ENCODE measurements around the gene DEFB118. TPM values are rescaled to one million over a fixed set of nuclear protein-coding genes. Genes with fewer than 3 reads are reported as not detected.

DEFB118 gene
- total and polyA plus RNA-seq, 2 of the 13 experiments (the other 11 are each of a cell fraction or from before 2014, with no cell fraction given): not detected

DNA sequence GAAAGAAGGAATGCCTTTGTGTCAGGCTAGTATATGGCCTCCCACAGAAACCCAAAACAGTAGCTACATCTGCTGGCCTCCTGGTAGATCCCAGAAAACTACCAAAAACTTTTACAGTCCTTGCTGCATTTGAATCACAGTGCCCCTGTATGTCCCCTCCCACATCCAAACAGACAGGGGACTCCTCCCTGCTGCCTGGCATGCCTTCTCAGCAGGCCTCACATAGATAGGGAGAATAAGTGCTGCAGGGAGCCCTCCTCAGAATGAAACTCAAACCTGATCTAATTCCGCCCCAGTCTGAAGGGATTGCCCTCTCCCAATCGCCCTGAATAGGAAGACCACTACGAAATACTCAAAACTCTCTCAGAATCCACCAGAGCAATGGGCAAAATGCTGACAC, 45.9 kb upstream of the DEFB118 start:
- in situ Hi-C loops (cut with HindIII; ENCODE audit: extremely low pct_ligation_motif_present, low pct_unique_long_range_greater_than_20kb): no loop called here
- peaks cover 8% of the 10 kb centered on the region; the same call in 1 of the 2 replicates for H3K9me3 ChIP-seq (ENCODE audit: low read length)
- no peaks in the 10 kb centered on the region for H3K79me2 ChIP-seq (ENCODE audit: insufficient read depth, low read length)
- no peaks in the 10 kb centered on the region for H3K4me1 ChIP-seq (ENCODE audit: insufficient read depth, low read length)
- POLR2A ChIA-PET: no interaction called here
- CTCF ChIA-PET (ENCODE audit: low intra/inter-chr PET ratio, low total read pairs): no interaction called here
- WGBS (ENCODE audit: low lambda C conversion rate): 0% methylated on average over 3 of the region's 3 CpGs
- no peak overlapping the region for H2AFZ ChIP-seq (ENCODE audit: low read length)
- H3K4me2 ChIP-seq (ENCODE audit: low read depth, low read length): no peak overlapping the region
- DNase-seq (ENCODE audit: low spot score) (no peak), ATAC-seq (no peak), FAIRE-seq (no peak)
- no peaks in the 10 kb centered on the region for H4K20me1 ChIP-seq (ENCODE audit: insufficient read depth, low read length)
- TF ChIP-seq, protein P1, sequence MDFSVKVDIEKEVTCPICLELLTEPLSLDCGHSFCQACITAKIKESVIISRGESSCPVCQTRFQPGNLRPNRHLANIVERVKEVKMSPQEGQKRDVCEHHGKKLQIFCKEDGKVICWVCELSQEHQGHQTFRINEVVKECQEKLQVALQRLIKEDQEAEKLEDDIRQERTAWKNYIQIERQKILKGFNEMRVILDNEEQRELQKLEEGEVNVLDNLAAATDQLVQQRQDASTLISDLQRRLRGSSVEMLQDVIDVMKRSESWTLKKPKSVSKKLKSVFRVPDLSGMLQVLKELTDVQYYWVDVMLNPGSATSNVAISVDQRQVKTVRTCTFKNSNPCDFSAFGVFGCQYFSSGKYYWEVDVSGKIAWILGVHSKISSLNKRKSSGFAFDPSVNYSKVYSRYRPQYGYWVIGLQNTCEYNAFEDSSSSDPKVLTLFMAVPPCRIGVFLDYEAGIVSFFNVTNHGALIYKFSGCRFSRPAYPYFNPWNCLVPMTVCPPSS (IDR thresholded peaks at IDR 0.05): no peak
- TF ChIP-seq, protein P2, sequence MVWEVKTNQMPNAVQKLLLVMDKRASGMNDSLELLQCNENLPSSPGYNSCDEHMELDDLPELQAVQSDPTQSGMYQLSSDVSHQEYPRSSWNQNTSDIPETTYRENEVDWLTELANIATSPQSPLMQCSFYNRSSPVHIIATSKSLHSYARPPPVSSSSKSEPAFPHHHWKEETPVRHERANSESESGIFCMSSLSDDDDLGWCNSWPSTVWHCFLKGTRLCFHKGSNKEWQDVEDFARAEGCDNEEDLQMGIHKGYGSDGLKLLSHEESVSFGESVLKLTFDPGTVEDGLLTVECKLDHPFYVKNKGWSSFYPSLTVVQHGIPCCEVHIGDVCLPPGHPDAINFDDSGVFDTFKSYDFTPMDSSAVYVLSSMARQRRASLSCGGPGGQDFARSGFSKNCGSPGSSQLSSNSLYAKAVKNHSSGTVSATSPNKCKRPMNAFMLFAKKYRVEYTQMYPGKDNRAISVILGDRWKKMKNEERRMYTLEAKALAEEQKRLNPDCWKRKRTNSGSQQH (CRISPR knock-in tag; IDR thresholded peaks at IDR 0.05; ENCODE audit: low read depth): no peak
- TF ChIP-seq HOXA7 (CRISPR knock-in tag; IDR thresholded peaks at IDR 0.05) (no peak), SSRP1 (CRISPR knock-in tag; IDR thresholded peaks at IDR 0.05) (no peak), ZSCAN29 (CRISPR knock-in tag; conservative IDR thresholded peaks at IDR 0.05) (no peak)
- H3K27ac ChIP-seq (ENCODE audit: extremely low read length, insufficient read depth, low read length): no peak overlapping the region
- H3K36me3 ChIP-seq (replicated peaks in 1 of 2; ENCODE audit: control insufficient read depth in 1 of 2, insufficient read depth in 2 of 2, low read length in 2 of 2): no peaks in the 10 kb centered on the region
- no TSS peak for BruUV-seq (replicated peaks)
- H3K9ac ChIP-seq (ENCODE audit: insufficient read depth, low read depth, low read length): no peak overlapping the region
- intact Hi-C loops (cut with micrococcal nuclease; ENCODE audit: unreplicated experiment): no loop called here
- no peaks in the 10 kb centered on the region for H3K27me3 ChIP-seq (ENCODE audit: control insufficient read depth in 1 of 2, insufficient read depth in 2 of 2, low read length in 2 of 2)
- no peak overlapping the region for H3K4me3 ChIP-seq (replicated peaks in 1 of 3; ENCODE audit: insufficient read depth in 1 of 3, low read depth in 2 of 3, low read length in 3 of 3)

DNA sequence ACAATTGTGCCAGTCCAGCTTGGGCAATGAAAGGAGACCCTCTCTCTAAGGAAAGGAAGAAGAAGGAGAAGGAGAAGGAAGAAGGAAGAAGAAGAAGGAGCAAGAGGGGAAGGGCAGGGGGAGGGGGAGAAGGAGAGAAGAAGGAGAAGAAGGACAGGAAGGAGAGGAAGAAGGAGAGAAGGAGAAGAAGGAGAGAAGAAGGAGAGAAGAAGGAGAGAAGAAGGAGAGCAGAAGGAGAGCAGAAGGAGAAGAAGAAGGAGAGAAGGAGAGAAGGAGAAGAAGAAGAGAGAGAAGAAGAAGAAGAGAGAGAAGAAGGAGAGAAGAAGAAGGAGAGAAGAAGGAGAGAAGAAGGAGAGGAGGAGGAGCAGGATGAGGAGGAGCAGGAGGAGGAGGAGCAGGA, 37.5 kb upstream of the DEFB118 start:
- BruUV-seq (replicated peaks): no TSS peak
- Histone ChIP-seq H2AFZ (ENCODE audit: low read length) (no peak overlapping the region), H3K79me2 (ENCODE audit: insufficient read depth, low read length) (no peaks in the 10 kb centered on the region), H3K4me1 (ENCODE audit: insufficient read depth, low read length) (no peaks in the 10 kb centered on the region), H3K36me3 (replicated peaks in 1 of 2; ENCODE audit: control insufficient read depth in 1 of 2, insufficient read depth in 2 of 2, low read length in 2 of 2) (no peaks in the 10 kb centered on the region), H3K4me3 (replicated peaks in 1 of 3; ENCODE audit: insufficient read depth in 1 of 3, low read depth in 2 of 3, low read length in 3 of 3) (no peak overlapping the region), H3K27me3 (ENCODE audit: control insufficient read depth in 1 of 2, insufficient read depth in 2 of 2, low read length in 2 of 2) (peaks cover 0 to 18% of the 10 kb centered on the region in 2 experiments; a peak in 2 of 5 replicates), H3K9me3 (ENCODE audit: low read length) (no peaks in the 10 kb centered on the region), H3K27ac (ENCODE audit: extremely low read length, insufficient read depth, low read length) (no peak overlapping the region), H4K20me1 (ENCODE audit: insufficient read depth, low read length) (no peaks in the 10 kb centered on the region), H3K4me2 (ENCODE audit: low read depth, low read length) (no peak overlapping the region), H3K9ac (ENCODE audit: insufficient read depth, low read depth, low read length) (no peak overlapping the region)
- POLR2A ChIA-PET: no interaction called here
- no peak for ATAC-seq
- in situ Hi-C loops (cut with HindIII; ENCODE audit: extremely low pct_ligation_motif_present, low pct_unique_long_range_greater_than_20kb) (no loop called here), intact Hi-C loops (cut with micrococcal nuclease; ENCODE audit: unreplicated experiment) (no loop called here)
- DNase-seq (ENCODE audit: low spot score): no peak
- CTCF ChIA-PET (ENCODE audit: low intra/inter-chr PET ratio, low total read pairs): no interaction called here
- TF ChIP-seq FOXP1 (IDR thresholded peaks at IDR 0.05): 0 out of 2 replicates have a peak, but pooled peaks have one; percentile 39
- TF ChIP-seq FOXP1 (CRISPR knock-in tag; IDR thresholded peaks at IDR 0.05): no peak
- peak; percentile 60; the same call in 1 of the 2 replicates for TF ChIP-seq PLRG1 (conservative IDR thresholded peaks at IDR 0.05)
- TF ChIP-seq, protein P3, sequence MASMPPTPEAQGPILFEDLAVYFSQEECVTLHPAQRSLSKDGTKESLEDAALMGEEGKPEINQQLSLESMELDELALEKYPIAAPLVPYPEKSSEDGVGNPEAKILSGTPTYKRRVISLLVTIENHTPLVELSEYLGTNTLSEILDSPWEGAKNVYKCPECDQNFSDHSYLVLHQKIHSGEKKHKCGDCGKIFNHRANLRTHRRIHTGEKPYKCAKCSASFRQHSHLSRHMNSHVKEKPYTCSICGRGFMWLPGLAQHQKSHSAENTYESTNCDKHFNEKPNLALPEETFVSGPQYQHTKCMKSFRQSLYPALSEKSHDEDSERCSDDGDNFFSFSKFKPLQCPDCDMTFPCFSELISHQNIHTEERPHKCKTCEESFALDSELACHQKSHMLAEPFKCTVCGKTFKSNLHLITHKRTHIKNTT (CRISPR knock-in tag; IDR thresholded peaks at IDR 0.05): no peak
- peak; percentile 75; the same call in 1 of the 2 replicates for TF ChIP-seq IKZF1 (IDR thresholded peaks at IDR 0.05)
- FAIRE-seq: no peak
